ENCODE measurements around the gene CXCL3. TPM values are rescaled to one million over a fixed set of nuclear protein-coding genes. Genes with fewer than 3 reads are reported as not detected.

The CXCL3 gene
- polyA plus RNA-seq, 10 donors: 0.19 to 0.89 (median 0.36) TPM; not detected in 4

- no peak for DNase-seq
Measured at GRCh38 chr4:74055498-74055897, 17.0 kb upstream of the CXCL3 start.

GRCh38 chr4:74055096-74055495 is 16.6 kb upstream of the CXCL3 start:
- DNase-seq: no peak

GRCh38 chr4:74054483-74055047 is 16.1 kb upstream of the CXCL3 start:
- DNase-seq: no peak

- DNase-seq: no peak
Measured at GRCh38 chr4:74047152-74047551, 8.7 kb upstream of the CXCL3 start.

GRCh38 chr4:74045772-74046171 is 7.3 kb upstream of the CXCL3 start:
- DNase-seq: no peak

- DNase-seq: no peak
Measured at GRCh38 chr4:74045247-74045646, 6.8 kb upstream of the CXCL3 start.

- peak in 1 of 3 donors; percentile 32 for DNase-seq
Measured at GRCh38 chr4:74044677-74045076, 6.2 kb upstream of the CXCL3 start.

- no peak for DNase-seq
Measured at GRCh38 chr4:74042681-74043080, 4.2 kb upstream of the CXCL3 start.

- no peak for DNase-seq
Measured at GRCh38 chr4:74041418-74041817, 2.9 kb upstream of the CXCL3 start.

GRCh38 chr4:74039315-74039763 is 850 bp upstream of the CXCL3 start:
- no peak for DNase-seq

- DNase-seq: peak in 1 of 3 donors; percentile 30
Measured at GRCh38 chr4:74038086-74038424, 434 bp downstream of the CXCL3 start.

GRCh38 chr4:74037076-74037955 is 1.2 kb downstream of the CXCL3 start:
- DNase-seq: no peak

- peak in 1 of 3 donors; percentile 28 for DNase-seq
Measured at GRCh38 chr4:74033739-74034138, 4.8 kb downstream of the CXCL3 start.

GRCh38 chr4:74032064-74032463 is 6.4 kb downstream of the CXCL3 start:
- DNase-seq: peak in 2 of 3 donors; percentile 24 to 31

GRCh38 chr4:74031576-74031975 is 6.9 kb downstream of the CXCL3 start:
- DNase-seq: no peak

GRCh38 chr4:74030285-74030684 is 8.2 kb downstream of the CXCL3 start:
- DNase-seq: no peak

- no peak for DNase-seq
Measured at GRCh38 chr4:74028504-74028903, 10.0 kb downstream of the CXCL3 start.

- DNase-seq: no peak
Measured at GRCh38 chr4:74023709-74024108, 14.8 kb downstream of the CXCL3 start.

- no peak for DNase-seq
Measured at GRCh38 chr4:74021601-74022000, 16.9 kb downstream of the CXCL3 start.

GRCh38 chr4:74018771-74019170 is 19.7 kb downstream of the CXCL3 start:
- DNase-seq: no peak

GRCh38 chr4:74018116-74018515 is 20.4 kb downstream of the CXCL3 start:
- no peak for DNase-seq

- no peak for DNase-seq
Measured at GRCh38 chr4:74016068-74016467, 22.4 kb downstream of the CXCL3 start.

- no peak for DNase-seq
Measured at GRCh38 chr4:74015126-74015780, 23.2 kb downstream of the CXCL3 start.
